HEK293T (cell line): Measurements from ENCODE around the gene EYS.

ENCODE experiments used
- ARNT ChIP-seq: fragments of 450-650 bp; IDR thresholded peaks from 2 replicates; pipeline ENCODE4 v1.6.1; 2017; ENCODE audit warnings: mild to moderate bottlenecking
- CTBP1 ChIP-seq: fragments of 450-650 bp; IDR thresholded peaks from 2 replicates; pipeline ENCODE4 v1.6.1; 2016; ENCODE audit warnings: borderline replicate concordance
- FOXK2 ChIP-seq: fragments of 450-650 bp; IDR thresholded peaks from 2 replicates; pipeline ENCODE4 v1.6.1; 2016; ENCODE audit warnings: mild to moderate bottlenecking
- FOXM1 ChIP-seq: fragments of 450-650 bp; IDR thresholded peaks from 2 replicates; pipeline ENCODE4 v1.6.1; 2017; ENCODE audit warnings: mild to moderate bottlenecking, borderline replicate concordance
- SP1 ChIP-seq: fragments of 450-650 bp; IDR thresholded peaks from 2 replicates; pipeline ENCODE4 v1.6.1; 2017

DNA sequence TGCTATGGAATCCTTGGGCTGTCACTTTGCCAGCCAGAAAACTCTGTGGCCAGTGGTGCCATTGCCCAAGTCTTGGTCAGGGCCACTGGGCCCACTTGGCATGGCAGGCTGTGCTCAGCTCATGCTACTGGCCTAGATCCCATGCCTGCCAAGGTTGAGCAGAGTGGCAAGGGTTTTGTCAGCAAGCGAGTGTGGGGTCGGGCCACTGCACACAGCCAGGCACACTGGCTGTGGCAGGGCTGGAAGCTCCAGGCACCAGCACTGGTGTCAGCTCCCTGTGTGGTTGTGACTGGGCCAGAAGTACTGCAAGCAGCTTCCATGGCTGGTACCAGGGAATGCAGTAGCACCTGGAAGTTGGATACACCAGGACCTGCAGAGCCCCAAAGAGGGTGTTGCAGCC lies 846.8 kb downstream of the EYS start:
- TF ChIP-seq FOXM1 (no peak), SP1 (no peak), FOXK2 (no peak), CTBP1 (no peak), ARNT (no peak)
